ENCODE measurements around the gene C11orf58.

The C11orf58 gene

DNA sequence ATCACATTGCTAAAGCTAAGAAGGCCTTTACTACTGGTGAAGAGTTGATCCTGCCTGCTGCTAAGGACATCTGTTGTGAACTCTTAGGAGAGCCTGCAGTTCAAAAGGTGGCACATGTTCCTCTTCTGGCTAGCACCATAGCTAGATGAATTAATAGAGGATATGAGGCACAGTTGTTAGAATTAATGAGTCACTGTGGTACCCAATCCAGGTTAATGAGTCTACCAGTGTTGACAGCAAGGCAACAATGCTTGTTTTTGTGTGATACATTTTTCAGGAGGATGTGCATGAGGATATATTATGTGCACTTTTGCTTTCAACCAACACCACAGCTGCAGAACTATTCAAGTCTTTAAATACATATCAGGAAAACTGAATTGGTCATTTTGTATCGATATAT lies 12.0 kb downstream of the C11orf58 start:
- Mint-ChIP-seq H3K4me1 (peaks cover 34% of the 10 kb centered on the region), H3K27ac (peak overlapping the region; percentile 30), H3K9me3 (no peaks in the 10 kb centered on the region), H3K4me3 (no peak overlapping the region), H3K36me3 (no peaks in the 10 kb centered on the region)
- DNase-seq (ENCODE audit: low spot score in 2 of 2) = no peak
- ATAC-seq = peak; percentile 77

DNA sequence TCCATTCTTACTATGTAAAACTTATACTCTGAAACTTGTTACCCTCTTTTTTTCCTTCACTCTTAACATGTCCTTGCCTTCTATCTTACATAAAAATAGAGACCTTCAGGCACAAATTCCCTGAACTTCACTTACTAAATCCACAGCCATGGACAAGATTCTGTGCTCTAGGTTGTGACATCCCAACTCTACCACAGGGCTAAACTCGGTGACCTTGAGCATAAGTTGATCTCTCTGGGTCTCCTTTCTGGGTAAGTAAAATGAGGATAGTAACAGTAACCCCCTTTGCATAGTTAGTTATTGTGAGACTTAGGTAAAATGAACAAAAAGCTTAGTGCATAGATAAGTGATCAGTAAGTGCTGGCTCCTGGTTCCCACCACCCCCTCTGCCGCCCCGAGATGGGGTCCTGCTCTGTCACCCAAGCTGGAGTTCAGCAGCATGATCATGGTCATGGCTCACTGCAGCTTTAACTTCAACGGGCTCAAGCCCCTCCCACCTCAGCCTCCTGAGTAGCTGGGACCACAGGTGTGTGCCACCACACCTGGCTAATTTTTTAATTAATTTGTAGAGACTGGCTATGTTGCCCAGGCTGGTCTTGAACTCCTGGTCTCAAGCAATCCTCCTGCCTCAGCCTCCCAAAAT lies 20.1 kb downstream of the C11orf58 start:
- Mint-ChIP-seq H3K36me3 (no peaks in the 10 kb centered on the region), H3K4me1 (peaks cover 19% of the 10 kb centered on the region), H3K9me3 (no peaks in the 10 kb centered on the region), H3K4me3 (no peak overlapping the region), H3K27ac (peak overlapping the region; percentile 23)
- no peak for ATAC-seq
- DNase-seq (ENCODE audit: low spot score in 2 of 2) = no peak

DNA sequence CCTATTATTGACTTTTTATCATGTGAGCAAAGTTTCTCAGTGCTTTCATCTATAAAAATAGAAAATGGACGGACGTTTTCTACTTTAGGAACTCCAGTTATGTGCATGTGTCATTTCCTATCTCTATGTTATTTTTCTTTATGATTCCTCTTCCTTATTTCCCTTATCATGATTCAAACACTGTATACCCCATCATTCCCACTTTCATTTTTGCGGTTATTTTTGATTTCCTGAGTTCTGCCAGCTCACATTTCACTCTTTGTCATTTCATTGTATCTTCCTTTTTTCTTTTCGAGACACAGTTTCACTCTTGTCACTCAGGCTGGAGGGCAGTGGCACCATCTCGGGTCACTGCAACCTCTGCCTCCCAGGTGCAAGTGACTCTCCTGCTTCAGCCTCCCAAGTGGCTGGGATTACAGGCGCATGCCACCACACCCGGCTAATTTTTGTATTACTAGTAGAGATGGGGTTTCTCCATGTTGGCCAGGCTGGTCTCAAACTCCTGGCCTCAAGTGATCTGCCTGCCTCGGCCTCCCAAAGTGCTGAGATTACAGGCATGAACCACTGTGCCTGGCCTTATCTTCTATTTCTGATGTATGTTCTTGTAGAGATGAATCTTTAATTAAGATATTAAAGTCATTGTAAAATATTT lies 21.5 kb downstream of the C11orf58 start:
- DNase-seq (ENCODE audit: low spot score in 2 of 2) = no peak
- peak; percentile 44 for ATAC-seq
- Mint-ChIP-seq H3K27ac (peak overlapping the region; percentile 23), H3K9me3 (no peaks in the 10 kb centered on the region), H3K36me3 (no peaks in the 10 kb centered on the region), H3K4me3 (no peak overlapping the region), H3K4me1 (peaks cover 14% of the 10 kb centered on the region)

DNA sequence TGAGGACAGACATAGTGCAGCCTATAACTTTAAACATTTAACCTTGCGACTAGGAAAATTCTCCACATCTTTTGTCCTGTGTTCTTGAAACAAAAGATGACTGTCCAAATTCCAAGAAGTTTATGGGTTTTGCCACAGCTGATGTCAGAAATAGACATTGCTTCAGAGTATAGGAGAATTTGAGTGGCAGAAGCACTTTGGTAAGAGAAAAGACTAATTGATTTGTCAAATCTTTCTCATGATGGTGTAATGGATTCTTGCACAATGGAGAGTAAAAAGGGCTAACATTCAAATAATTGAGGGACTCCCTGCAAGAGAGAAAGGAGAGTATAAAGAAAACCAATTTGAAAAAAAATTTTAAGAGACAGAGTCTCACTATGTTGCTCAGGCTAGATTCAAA lies 25.3 kb downstream of the C11orf58 start:
- H3K27ac Mint-ChIP-seq = no peak overlapping the region
- H3K4me1 Mint-ChIP-seq = peaks cover 14% of the 10 kb centered on the region
- no peaks in the 10 kb centered on the region for H3K9me3 Mint-ChIP-seq
- no peak for ATAC-seq
- no peaks in the 10 kb centered on the region for H3K36me3 Mint-ChIP-seq
- DNase-seq (ENCODE audit: low spot score in 2 of 2) = no peak
- no peak overlapping the region for H3K4me3 Mint-ChIP-seq

DNA sequence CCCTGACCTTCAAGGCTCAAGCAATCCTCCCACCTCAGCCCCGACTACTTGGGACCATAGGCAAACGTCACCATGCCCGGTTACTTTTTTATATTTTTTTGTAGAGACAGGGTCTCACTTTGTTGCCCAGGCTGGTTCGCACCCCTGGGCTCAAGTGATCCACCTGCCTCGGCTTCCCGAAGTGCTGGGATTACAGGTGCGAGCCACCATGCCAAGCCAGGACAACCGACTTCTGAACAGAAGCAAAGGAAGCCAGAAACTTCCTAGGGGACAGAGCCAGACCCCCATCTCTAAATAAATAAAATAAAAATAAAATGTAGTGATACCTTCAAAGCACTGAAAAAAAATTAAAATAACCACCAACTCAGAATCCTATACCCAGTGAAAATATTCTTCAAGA lies 26.4 kb downstream of the C11orf58 start:
- Mint-ChIP-seq H3K4me3 (no peak overlapping the region), H3K27ac (no peak overlapping the region), H3K4me1 (peaks cover 4% of the 10 kb centered on the region), H3K36me3 (no peaks in the 10 kb centered on the region), H3K9me3 (no peaks in the 10 kb centered on the region)
- DNase-seq (ENCODE audit: low spot score in 2 of 2) = no peak
- ATAC-seq = no peak

DNA sequence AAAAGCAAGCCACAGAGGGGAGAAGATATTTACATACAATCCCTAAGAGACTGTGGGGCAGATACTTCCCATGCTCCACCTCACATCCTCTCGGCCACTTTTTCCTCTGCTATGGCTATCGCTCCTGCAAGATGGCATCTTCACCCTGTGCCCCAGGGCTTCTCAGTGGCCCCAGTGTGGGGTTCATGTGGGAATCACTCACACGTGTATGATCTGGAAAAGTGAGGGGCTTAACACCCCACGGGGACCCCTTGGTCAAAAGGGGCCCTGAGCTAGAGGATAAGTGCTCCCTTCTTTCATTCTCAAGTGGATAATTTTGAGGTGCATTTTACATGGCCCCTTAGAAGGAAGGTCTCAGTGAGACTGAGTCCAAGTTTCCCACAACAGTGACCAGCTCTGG lies 28.7 kb downstream of the C11orf58 start:
- Mint-ChIP-seq H3K4me3 (no peak overlapping the region), H3K27ac (no peak overlapping the region), H3K36me3 (no peaks in the 10 kb centered on the region), H3K4me1 (no peaks in the 10 kb centered on the region), H3K9me3 (no peaks in the 10 kb centered on the region)
- DNase-seq (ENCODE audit: low spot score in 2 of 2) (no peak), ATAC-seq (no peak)

DNA sequence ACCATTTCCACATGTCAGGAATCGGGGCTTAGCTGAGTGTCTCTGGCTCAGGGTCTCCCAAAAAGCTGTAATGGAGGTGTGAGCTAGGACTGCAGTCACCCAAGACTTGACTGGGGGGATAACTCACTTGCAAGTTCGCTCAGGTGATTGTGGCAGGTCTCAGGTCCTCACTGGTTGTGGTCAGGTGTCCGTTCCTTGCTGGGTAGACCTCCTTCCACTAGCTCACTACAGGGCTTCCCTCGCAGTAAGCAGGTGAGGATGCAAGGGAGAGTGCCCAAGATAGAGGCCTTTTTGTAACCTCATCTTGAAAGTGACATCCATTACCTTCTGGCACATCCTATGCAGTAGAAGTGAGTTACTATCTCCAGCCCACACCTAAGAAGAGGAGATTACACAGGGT lies 29.5 kb downstream of the C11orf58 start:
- Mint-ChIP-seq H3K4me3 (no peak overlapping the region), H3K4me1 (no peaks in the 10 kb centered on the region), H3K9me3 (no peaks in the 10 kb centered on the region), H3K27ac (no peak overlapping the region), H3K36me3 (no peaks in the 10 kb centered on the region)
- ATAC-seq = no peak
- DNase-seq (ENCODE audit: low spot score in 2 of 2) = no peak

DNA sequence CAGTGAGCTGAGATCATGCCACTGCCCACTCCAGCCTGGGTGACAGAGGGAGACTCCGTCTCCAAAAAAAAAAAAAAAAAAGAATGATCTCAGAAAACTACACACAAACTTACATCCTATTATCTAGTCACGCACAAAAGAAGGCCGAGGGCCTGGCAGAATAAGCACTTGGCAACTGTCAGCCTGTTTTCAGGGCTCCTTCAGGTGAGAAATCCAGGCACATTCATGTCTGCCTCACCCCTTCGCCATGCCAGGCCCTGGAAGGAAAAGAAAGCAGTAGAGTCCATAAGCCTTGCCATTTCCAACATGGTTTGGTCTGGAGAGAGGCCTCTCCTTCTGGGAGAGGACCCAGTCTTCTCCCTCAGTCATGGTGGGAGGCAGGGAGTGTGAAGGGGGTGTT lies 30.9 kb downstream of the C11orf58 start:
- no peak for ATAC-seq
- Mint-ChIP-seq H3K9me3 (no peaks in the 10 kb centered on the region), H3K4me3 (no peak overlapping the region), H3K27ac (no peak overlapping the region), H3K36me3 (no peaks in the 10 kb centered on the region), H3K4me1 (no peaks in the 10 kb centered on the region)
- peak in 1 of 2 donors; percentile 26 for DNase-seq (ENCODE audit: low spot score in 2 of 2)

DNA sequence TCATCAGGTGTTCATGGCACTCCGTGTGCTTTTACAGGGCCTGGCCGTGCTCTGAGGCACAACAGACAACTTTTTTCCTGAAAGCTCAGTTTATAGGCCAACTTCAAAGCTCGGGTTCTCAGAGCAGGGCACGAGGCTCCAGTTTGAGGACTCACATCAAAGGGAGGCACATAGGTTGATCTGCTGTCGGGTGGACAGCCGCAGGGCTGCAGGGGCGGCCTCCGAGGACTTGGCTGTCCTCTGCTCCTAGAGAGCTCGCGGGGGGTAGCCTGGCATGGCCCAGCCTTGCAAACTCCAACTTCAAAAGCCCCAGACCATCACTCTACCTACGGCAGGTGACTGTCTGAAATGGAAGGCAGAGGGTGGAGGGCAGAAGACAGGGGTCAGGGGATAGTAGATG lies 31.6 kb downstream of the C11orf58 start:
- H3K4me1 Mint-ChIP-seq = no peaks in the 10 kb centered on the region
- no peak overlapping the region for H3K4me3 Mint-ChIP-seq
- no peak for ATAC-seq
- H3K36me3 Mint-ChIP-seq = no peaks in the 10 kb centered on the region
- DNase-seq (ENCODE audit: low spot score in 2 of 2) = no peak
- H3K27ac Mint-ChIP-seq = no peak overlapping the region
- H3K9me3 Mint-ChIP-seq = no peaks in the 10 kb centered on the region

DNA sequence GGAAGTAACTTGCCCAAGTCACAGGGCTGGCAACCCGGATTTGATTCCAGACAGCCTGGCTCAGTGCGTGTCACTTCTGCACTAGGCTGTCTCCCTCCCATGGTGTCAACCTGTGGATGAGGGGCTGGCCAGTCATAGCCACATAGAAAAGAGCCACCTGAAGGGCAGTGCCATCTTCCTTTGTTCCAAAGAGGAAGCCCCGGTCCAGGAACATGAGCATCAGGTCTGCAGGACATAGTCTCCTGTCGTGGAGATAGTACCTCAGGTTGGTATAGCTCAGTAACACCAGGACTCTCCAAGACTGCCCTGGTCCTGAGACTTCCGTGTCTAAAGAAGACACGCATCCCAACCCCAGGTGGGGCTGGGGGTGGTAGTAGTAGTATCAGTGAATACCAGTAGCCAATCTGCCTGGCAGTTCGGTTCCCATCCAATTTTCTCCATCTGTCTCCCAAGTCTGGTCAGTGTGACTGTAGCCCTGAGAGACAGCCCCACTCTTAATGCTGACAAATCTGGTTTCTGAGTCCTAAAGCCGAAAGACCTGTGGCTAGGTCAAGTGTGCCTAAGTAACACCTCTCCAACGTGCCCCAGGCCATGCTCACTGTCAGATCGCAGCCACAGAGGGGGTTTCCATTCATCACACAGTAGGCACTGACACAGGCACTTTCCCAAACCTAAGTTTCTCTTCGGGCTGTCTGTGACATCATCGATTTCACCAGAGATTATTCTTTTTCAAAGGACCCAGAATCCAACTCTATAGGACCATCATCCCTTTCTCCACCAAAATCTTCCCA lies 33.1 kb downstream of the C11orf58 start:
- DNase-seq (ENCODE audit: low spot score in 2 of 2) (no peak), ATAC-seq (peak; percentile 46)
- Mint-ChIP-seq H3K4me3 (no peak overlapping the region), H3K36me3 (no peaks in the 10 kb centered on the region), H3K4me1 (no peaks in the 10 kb centered on the region), H3K27ac (no peak overlapping the region), H3K9me3 (no peaks in the 10 kb centered on the region)

DNA sequence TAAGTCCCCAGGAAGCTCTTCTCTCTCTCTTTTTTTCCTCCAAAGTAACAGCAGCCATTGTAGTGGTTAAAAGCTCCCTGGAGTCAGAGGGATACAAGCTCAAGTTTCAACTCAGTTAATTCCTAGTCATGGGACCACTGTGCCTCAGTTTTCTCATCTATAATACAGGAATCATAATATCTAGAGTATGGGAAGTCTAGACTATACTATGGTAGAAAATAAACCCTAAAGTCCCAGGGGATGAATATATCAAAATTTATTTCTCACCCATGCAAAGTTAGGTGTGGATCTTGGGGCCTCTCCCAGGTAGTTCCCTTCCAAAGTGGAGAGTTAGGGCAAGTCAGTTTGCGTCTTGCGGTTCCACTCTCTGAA lies 33.7 kb downstream of the C11orf58 start:
- DNase-seq (ENCODE audit: low spot score in 2 of 2) = no peak
- Mint-ChIP-seq H3K9me3 (no peaks in the 10 kb centered on the region), H3K4me3 (no peak overlapping the region), H3K4me1 (no peaks in the 10 kb centered on the region), H3K36me3 (no peaks in the 10 kb centered on the region), H3K27ac (no peak overlapping the region)
- no peak for ATAC-seq

DNA sequence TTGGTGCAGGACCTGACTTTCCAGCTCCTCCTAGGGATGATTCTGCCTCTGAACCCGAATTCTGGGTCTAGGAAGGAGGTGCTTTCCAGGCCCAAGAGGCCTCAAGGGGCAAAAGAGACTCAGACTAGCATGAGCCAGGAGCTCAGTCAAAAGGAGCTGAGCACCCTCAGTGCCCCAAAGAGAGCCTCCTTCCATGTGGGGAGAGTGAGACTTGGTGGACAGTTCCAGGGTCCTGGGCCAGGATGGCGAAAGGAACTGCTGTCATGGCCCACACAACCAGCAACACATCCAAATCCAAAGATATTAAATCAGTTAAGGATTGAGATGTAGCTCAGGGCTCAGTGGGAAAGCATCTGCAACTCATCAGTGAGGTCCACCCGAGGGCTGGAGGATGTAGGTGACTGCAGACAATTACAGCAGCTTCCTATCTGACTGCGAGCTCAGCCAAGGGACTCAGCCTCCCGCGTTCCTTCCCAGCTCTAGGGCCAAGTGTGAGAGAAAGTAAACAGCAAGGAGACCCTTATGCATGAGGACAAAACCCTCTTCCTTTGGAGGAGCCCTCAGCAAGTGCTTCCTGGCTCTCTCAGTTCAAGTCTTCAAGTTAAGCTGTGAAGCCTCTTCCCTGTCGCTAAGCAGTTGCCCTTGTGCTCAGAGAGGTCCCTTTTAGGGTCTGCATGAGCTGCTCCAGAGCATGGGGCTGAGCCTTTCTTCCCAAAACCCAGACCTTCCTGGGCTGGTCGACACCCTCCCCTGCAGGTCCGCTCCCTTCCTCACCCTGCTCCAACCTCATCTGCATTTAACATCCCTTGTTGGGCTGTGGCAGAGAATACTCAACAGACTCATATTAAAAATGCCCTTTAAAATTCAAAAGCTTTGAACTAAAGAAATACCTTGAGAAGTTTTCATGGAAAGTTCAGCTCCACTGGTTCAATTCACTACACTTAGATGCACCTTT lies 35.8 kb downstream of the C11orf58 start:
- ATAC-seq (no peak), DNase-seq (ENCODE audit: low spot score in 2 of 2) (no peak)
- H3K9me3 Mint-ChIP-seq = no peaks in the 10 kb centered on the region

DNA sequence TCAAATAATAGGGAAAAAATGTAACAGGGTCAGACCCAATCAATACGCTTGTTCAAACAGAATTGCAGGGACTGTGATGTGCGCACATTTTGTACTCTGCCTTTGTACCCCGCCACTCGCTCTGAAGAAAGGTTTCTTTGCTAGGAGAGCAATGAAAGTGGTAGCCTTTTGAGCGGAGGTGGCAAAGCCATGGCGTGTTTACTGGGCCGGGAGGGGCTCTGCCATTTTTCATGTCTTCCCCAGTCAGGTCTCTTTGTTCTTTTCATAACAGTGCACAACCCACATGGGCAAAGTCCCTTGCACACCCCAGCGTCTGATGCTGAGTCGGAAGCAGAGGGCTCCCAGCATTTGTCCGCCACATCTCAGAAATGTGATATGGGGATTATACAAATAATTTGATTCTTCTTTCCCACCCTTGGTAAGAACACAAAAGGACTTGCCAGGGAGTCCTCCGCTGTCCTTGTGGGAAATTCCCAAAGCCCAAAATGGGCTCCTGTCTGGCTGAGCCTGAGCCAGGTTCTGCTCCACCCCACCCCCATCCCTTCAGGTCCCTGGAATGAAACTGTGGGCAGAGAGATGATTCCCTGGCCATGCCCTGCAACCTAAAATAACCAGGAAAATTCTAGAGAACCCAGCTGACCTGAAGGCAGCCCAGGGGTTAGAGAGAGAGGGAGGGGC lies 36.6 kb downstream of the C11orf58 start:
- Mint-ChIP-seq H3K36me3 (no peaks in the 10 kb centered on the region), H3K4me1 (no peaks in the 10 kb centered on the region), H3K9me3 (no peaks in the 10 kb centered on the region), H3K4me3 (no peak overlapping the region), H3K27ac (no peak overlapping the region)
- ATAC-seq (no peak), DNase-seq (ENCODE audit: low spot score in 2 of 2) (no peak)

More for the DNA sequence above, 35.8 kb downstream of the C11orf58 start:
- Mint-ChIP-seq H3K36me3 (no peaks in the 10 kb centered on the region), H3K4me3 (no peak overlapping the region), H3K4me1 (no peaks in the 10 kb centered on the region), H3K27ac (no peak overlapping the region)

DNA sequence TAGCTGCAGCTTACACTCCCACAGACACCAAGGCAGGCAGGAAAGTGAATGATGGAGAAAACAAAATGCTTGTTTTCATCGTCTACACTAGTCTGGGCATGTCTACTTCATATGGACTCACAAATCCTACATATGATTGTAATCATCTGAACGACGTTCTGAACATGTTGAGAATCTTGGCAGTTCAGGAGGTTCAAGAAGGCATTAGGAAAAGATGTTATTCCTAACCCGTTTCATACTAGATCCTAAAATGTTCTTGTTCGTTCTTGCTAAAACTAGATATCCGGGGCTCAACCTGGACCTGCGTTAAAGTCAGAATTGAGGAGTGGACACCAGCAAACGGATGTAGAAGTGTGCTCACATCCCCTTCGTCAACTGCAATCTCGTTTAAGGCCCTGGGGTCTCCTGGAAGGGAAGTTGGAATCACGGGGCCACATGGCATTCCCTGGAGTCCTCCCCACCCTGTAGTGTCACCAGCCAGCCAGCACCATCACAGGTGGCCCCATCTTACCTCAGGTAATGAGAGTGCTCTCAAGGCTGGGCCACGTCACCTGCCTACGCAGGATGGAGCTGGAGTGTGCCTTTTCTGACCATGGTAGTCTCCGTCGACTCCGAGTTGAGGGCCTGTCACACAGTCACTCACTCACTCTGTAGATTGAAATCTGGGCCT lies 37.3 kb downstream of the C11orf58 start:
- H3K4me3 Mint-ChIP-seq = no peak overlapping the region
- H3K4me1 Mint-ChIP-seq = no peaks in the 10 kb centered on the region
- no peak for DNase-seq (ENCODE audit: low spot score in 2 of 2)
- no peak for ATAC-seq
- H3K9me3 Mint-ChIP-seq = no peaks in the 10 kb centered on the region
- no peak overlapping the region for H3K27ac Mint-ChIP-seq
- H3K36me3 Mint-ChIP-seq = no peaks in the 10 kb centered on the region
